ENCODE measurements around the gene LYRM2.

LYRM2 gene

GRCh38 chr6:89585154-89585553 is 53.4 kb downstream of the LYRM2 start:
- H3K27ac ChIP-seq (ENCODE audit: low read depth, low read length), result no peak overlapping the region
- H3K27me3 ChIP-seq (ENCODE audit: low read length), result no peaks in the 10 kb centered on the region
- TF ChIP-seq CTCF (IDR thresholded peaks at IDR 0.05; ENCODE audit: insufficient read depth, low read length, poor library complexity, severe bottlenecking) (no peak), EZH2phosphoT487 (conservative IDR thresholded peaks at IDR 0.05; ENCODE audit: low read length) (no peak)
- no peaks in the 10 kb centered on the region for H3K36me3 ChIP-seq (ENCODE audit: low read length)
- H3F3A ChIP-seq (ENCODE audit: insufficient read depth), result no peaks in the 10 kb centered on the region
- H3K9me3 ChIP-seq (ENCODE audit: insufficient read depth, low read length), result no peaks in the 10 kb centered on the region
- H3K9ac ChIP-seq (ENCODE audit: low read length), result no peak overlapping the region
- no peak overlapping the region for H3K4me2 ChIP-seq (ENCODE audit: low read depth, low read length, poor library complexity, severe bottlenecking)
- H2AFZ ChIP-seq (ENCODE audit: low read depth, low read length, severe bottlenecking), result no peak overlapping the region
- H3K9me2 ChIP-seq (replicated peaks; ENCODE audit: insufficient read depth, low read length), result no peaks in the 10 kb centered on the region
- no peaks in the 10 kb centered on the region for H4K20me1 ChIP-seq (ENCODE audit: low read depth, low read length)
- no peaks in the 10 kb centered on the region for H3K79me2 ChIP-seq (ENCODE audit: insufficient read depth, low read length)
- no peak overlapping the region for H3K4me3 ChIP-seq (ENCODE audit: insufficient read depth, low read length, poor library complexity, severe bottlenecking)

- Histone ChIP-seq H3K9me2 (replicated peaks; ENCODE audit: insufficient read depth, low read length) (no peaks in the 10 kb centered on the region), H3K9ac (ENCODE audit: low read length) (no peak overlapping the region), H3K27ac (ENCODE audit: low read depth, low read length) (no peak overlapping the region), H2AFZ (ENCODE audit: low read depth, low read length, severe bottlenecking) (no peak overlapping the region), H4K20me1 (ENCODE audit: low read depth, low read length) (no peaks in the 10 kb centered on the region), H3K9me3 (ENCODE audit: insufficient read depth, low read length) (no peaks in the 10 kb centered on the region), H3K79me2 (ENCODE audit: insufficient read depth, low read length) (no peaks in the 10 kb centered on the region), H3F3A (ENCODE audit: insufficient read depth) (no peaks in the 10 kb centered on the region), H3K4me3 (ENCODE audit: insufficient read depth, low read length, poor library complexity, severe bottlenecking) (no peak overlapping the region), H3K36me3 (ENCODE audit: low read length) (no peaks in the 10 kb centered on the region), H3K27me3 (ENCODE audit: low read length) (no peaks in the 10 kb centered on the region), H3K4me2 (ENCODE audit: low read depth, low read length, poor library complexity, severe bottlenecking) (no peak overlapping the region)
- TF ChIP-seq EZH2phosphoT487 (conservative IDR thresholded peaks at IDR 0.05; ENCODE audit: low read length) (no peak), CTCF (IDR thresholded peaks at IDR 0.05; ENCODE audit: insufficient read depth, low read length, poor library complexity, severe bottlenecking) (no peak)
These were observed 54.0 kb downstream of the LYRM2 start for GRCh38 chr6:89584539-89584938.

- H4K20me1 ChIP-seq (ENCODE audit: low read depth, low read length), result no peaks in the 10 kb centered on the region
- H3K9ac ChIP-seq (ENCODE audit: low read length), result no peak overlapping the region
- no peaks in the 10 kb centered on the region for H3K79me2 ChIP-seq (ENCODE audit: insufficient read depth, low read length)
- H3K9me2 ChIP-seq (replicated peaks; ENCODE audit: insufficient read depth, low read length), result no peaks in the 10 kb centered on the region
- H3K27me3 ChIP-seq (ENCODE audit: low read length), result no peaks in the 10 kb centered on the region
- no peak overlapping the region for H3K27ac ChIP-seq (ENCODE audit: low read depth, low read length)
- H3K4me3 ChIP-seq (ENCODE audit: insufficient read depth, low read length, poor library complexity, severe bottlenecking), result no peak overlapping the region
- no peak overlapping the region for H3K4me2 ChIP-seq (ENCODE audit: low read depth, low read length, poor library complexity, severe bottlenecking)
- H3K36me3 ChIP-seq (ENCODE audit: low read length), result no peaks in the 10 kb centered on the region
- no peaks in the 10 kb centered on the region for H3F3A ChIP-seq (ENCODE audit: insufficient read depth)
- no peaks in the 10 kb centered on the region for H3K9me3 ChIP-seq (ENCODE audit: insufficient read depth, low read length)
- no peak overlapping the region for H2AFZ ChIP-seq (ENCODE audit: low read depth, low read length, severe bottlenecking)
- no peak for TF ChIP-seq EZH2phosphoT487 (conservative IDR thresholded peaks at IDR 0.05; ENCODE audit: low read length)
- no peak for TF ChIP-seq CTCF (IDR thresholded peaks at IDR 0.05; ENCODE audit: insufficient read depth, low read length, poor library complexity, severe bottlenecking)
These were observed 55.0 kb downstream of the LYRM2 start for GRCh38 chr6:89583559-89583958.

All from SU-DHL-6 (cell line).